GM19239 (cell line): ENCODE data around the gene VDAC2.

Experiments
- DNase-seq: peaks from one replicate; pipeline ENCODE4 v3.0.0; 2011; ENCODE audit warnings: low spot score; ENCODE audit not compliant: insufficient read length
- FAIRE-seq: peaks from 2 replicates; lab custom pipeline; 2011; peaks lifted over from hg19 to GRCh38; lab: Jason Lieb, UNC

VDAC2 gene

DNA sequence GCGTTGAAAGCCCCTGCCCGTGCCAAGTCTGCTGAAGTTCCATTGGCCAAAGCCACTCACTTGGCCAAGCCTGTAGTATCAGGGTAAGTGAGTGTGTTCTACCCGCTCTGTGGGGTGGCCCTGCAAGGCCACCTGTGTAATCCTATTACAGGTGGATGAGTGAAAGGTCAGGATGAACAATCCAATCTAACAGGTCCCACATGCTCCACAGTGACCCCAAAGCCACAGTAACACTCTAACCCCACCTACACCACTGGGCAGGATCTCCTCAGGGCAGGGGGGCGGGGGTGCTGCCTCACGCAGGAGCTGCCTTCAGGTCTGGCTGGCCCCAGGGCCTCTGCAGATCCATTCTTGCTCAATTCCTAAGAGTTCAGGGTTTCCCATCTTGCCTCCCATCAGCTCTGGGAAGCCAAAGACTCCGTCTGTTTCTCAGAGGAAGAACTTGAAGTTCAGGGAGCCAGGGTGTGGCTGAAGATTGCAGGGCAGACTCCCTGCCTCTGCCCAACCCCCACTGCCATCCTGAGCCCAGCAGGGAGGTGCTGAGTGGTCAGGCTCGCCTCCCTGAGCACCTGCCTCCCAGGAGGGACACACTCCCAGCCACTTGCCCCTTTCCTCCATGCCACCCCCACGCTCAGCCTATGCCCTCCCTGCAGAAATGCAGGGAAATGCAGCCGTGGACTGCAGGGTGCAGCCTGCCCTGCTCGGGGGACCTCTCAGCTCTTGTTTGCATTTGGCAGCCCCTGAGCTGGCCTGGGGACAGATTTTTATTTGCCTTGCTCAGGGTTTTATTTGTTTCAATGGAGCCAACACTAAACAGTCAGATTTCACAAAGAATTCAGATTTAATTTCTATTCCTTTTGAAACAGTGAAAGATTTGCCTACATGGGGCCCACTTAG is 35.0 kb downstream of the VDAC2 start:
- DNase-seq (no peak), FAIRE-seq (no peak)

DNA sequence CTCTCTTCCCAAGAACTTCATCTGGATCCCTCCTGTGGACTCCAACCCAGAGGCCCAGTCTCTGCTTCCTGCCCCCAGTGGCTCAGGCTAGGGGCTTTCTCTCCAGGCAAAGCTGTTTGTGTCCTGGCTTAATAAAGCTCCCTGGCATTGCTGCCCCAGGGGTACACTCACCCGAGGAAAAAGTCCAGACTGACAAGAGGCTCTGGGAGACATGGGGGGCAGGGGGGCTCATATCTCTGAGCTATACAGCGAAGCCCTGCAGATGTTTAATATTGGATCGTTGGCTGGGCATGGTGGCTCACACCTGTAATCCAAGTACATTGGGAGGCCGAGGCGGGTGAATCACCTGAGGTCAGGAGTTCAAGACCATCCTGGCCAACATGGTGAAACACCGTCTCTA is 35.9 kb downstream of the VDAC2 start:
- no peak for FAIRE-seq
- no peak for DNase-seq

DNA sequence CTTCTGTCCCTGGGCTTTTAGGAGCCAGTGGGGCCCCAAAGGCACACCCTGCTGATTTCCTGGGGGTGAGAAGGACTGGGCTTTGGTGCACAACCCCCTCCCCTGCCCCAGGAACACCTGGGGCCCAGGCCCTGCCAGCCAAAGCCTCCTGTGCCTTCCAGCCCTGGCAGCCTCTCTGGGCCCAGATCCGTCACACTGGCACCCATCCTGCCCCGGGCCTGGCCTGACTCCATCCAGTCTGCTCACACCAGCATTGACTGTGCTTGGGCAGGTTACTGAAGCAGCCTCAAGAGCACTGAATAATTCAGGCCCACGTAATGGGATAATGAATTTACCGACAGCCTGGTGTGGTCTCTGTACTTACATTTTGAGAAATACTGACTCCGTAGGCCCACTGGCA is 37.2 kb downstream of the VDAC2 start:
- FAIRE-seq, result no peak
- no peak for DNase-seq

DNA sequence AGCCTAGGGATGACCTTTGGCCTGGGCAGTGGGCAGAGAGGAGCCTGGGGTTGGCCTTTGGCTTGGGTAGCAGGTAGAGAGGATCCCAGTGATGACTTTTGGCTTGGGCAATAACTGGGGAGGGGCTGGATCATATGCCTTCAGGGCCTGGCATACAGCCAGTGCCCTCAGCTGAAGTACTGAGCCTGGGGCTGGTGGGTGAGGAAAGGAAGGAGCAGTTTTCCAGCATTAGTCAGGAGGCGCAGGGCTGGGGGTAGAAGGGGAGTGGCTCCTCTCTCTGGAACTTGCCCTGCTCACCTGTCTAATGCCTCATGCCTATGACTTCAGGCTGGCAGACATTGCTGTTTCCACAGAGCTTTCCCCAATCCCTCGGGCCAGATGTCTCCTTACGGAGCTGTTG is 40.3 kb downstream of the VDAC2 start:
- FAIRE-seq, result no peak
- no peak for DNase-seq

DNA sequence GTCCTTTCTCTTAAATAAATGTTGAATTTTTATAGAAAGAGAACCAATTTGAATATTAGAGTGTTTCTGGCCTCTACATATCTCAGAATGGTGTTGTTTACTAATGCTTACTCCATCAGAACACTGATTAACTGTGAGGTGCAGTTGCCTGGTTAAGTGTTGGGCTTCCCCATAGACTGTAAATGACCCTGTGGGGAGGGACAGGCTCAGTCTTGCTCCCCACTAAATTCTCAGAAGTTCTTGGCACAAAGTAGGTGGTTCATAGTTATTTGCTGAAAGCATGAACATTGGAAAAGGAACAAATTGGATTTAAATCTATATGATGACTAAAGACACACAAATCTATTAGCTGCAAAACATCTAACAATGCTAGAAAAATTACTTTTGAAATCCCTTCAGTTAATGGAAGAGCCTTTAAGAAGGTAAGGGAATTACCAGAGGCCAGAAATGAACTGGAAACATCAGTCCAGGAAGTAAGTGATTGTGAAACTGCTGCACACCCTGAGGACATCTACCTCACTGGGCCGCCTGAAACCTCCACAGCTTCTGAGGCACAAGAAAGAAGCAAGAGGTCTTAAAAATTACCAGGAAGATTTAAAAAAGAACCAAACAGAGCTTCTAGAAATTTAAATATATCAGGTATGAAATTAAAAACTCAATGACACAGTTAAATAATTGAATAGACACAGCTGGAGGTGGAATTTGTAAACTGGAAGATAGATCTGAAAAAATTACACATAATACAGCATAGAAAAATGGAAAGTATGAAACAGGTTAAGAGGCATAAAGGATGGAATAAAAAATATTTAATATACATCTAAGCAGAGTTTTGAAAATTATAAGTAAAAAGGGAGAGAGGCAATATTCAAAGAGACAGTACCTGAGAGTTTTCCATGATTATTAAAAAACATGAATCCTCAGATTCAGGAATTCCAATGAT is 43.0 kb downstream of the VDAC2 start:
- FAIRE-seq (no peak), DNase-seq (no peak)

DNA sequence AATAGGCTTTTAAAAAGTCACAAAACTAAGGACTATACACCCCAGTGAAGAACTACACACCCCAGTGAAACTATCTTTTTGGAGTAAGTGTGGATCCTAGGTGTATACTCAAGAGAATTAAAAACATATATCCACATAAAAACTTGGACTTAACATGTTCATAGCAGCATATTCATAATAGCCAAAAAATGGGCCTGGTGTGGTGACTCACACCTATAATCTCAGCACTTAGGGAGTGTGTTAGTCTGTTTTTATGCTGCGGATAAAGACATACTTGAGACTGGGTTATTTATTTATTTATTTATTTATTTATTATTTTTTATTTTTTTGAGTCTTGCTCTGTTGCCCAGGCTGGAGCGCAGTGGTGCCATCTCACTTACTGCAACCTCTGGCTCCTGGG is 44.1 kb downstream of the VDAC2 start:
- DNase-seq (no peak), FAIRE-seq (no peak)

DNA sequence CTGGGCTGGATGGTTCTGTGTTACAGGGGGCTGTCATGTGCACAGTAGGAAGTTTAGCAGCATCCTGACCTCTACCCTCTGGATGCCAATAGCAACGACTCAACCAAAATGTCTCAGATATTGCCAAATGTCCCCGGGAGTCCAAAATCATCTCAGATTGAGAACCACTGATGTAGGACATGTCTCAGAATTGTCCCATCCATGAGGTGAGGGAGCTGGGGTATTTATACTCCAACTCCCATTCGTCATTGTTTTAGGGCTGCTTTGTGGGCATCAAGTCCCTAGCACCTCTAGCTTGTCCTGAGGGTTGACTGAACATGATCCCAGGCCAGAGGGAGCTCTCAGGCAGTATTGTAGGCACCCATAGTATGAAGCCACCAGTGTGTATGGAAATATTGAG is 50.4 kb downstream of the VDAC2 start:
- DNase-seq (no peak), FAIRE-seq (no peak)

DNA sequence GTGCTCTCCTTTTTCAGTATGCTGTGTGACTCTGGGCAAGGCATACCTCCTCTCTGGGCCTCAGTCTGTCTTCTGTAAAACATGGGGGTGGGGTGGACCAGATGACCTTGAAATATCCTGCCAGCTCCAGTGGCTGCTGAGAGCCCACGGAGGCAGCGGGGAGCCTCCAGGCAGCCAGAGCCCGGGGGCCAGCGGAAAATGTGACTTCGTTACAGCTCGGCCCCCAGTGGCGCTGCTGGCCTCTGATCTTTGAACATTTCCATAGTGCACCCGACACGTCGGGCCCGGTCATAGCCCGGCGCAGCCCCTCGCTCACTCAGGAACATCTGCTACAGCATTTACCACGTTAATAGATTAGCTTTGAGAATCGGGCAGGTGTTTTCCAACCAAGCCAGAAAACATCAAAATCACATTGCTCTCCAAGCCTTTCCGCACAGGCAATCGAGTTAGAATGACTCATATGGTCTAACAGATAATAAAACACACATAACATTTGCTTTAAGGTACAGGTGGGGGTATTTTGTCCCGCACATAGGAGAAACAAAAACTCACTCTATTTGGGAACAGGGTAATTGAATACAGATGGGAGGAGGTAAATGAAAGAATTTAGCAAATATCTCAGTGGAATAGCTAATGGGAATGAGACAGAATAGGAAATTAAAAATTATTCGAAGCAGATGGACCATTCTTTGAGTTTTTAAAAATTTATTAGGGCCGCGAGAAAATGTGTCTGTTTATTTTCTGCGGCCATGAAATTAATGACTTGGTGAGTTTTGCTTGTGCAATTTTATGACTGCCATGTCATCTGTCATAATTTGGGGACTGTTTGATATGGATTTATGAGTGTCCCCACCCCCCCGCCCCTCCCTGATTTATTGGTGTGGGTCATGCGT is 51.5 kb downstream of the VDAC2 start:
- DNase-seq, result no peak
- FAIRE-seq, result no peak

DNA sequence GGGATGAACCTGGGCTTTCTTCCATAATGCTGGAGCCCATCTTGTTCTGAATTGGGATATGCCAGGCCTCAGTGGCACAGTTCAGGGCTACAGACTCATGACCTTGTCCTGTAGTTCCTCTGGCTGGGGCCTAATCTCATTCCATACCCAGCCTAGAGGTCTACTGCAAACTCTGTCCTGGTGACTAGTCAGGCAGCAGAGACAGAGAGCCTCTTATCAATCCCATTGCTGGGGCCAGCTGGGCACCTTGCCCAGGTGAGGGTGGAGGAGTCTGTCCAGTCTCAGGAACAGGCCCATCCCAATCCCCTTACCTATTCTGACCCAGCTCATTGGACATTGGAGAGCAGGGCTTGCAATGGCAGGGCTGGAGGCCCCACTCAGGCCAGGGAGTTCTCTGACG is 53.2 kb downstream of the VDAC2 start:
- no peak for DNase-seq
- FAIRE-seq, result no peak

DNA sequence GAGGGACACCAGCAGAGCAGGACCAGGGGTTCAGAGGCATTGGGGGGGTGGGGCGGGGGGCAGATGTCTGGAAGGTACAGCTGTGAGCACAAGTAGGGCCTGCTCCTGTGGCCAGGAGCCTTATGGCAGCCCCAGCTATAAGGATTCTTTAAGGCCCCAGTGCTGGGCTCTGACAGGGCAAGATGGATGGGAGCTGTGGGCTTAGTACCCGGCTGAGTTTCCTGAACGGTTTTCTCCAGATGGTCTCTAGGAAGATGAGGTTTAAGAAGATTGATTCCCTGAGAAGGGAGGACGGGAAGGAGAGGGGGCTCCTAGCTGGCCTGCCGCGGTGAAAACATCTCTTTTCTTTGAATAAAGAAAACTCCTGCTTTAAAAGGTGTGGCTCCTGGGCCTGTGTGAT is 55.3 kb downstream of the VDAC2 start:
- no peak for FAIRE-seq
- DNase-seq, result no peak

DNA sequence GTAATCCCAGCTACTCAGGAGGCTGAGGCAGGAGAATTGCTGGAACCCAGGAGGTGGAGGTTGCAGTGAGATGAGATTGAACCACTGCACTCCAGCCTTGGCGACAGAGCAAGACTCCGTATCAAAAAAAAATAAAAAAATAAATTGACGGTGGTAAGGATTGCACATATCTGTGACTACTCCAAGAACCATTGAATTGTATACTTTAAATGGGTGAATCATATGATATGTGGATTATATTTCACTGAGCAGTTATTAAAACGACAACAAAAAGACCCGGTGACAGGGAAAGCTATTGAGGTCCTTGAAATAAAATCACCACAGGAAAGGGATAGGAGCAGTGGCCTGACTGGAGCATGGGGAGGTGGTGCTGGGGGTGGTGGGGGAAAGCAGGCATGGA is 56.3 kb downstream of the VDAC2 start:
- FAIRE-seq (no peak), DNase-seq (no peak)

DNA sequence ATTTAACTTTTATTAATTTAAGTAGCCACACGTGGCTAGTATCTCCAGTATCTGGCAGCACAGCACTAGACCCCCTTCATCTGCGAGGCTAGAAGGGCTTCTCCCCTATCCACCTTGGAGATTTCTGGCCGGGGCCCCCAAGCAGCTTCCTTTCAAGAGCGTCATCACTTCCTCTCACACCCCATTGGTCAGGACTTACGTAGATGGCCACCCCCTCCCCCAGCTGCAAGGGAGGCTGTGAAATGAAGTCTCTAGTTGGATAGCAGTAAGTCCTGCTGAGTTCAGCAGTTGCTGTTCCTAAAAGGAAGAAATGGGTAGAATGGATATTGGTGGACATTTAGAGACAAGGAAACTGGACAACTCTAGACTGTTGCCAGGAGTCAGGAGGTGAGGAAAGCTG is 59.0 kb downstream of the VDAC2 start:
- FAIRE-seq (no peak), DNase-seq (no peak)

DNA sequence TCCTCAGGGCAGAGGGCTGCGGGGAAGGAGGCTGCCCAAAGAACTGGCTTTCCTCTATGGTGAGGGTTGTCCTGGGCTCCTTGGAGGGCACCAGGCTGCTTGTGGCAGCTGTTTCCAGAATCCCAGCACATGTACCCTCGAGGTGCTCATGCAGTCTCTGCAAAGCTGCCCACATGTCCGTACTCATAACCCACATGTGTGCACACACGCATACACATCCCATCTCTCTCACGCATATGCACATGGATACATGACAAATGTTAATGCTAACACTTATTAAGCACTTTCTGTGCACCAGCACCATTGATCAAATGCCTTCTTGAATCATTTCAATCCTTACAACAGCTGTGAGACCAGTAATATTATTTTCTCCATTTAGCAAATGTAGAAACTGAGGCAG is 61.5 kb downstream of the VDAC2 start:
- DNase-seq (no peak), FAIRE-seq (no peak)

DNA sequence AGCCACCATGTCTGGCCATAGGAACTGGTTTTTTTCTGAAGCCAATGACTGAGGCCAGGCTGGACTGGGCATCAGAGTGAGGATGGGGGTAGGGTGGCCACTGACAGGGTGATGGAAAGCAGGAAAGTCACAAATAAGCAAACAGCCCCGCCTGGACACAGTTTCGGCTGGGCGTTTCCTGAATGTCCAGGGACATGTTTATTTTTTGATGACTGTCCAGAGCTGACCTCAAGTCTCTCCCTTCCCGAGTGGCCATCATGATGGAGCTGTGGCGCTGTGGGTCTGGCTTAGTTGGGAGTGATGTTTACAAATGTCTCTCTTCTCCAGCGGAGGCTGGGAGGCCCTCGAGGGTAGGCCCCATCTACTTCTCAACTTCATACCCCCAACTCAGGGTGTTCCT is 62.3 kb downstream of the VDAC2 start:
- FAIRE-seq, result no peak
- DNase-seq, result no peak

DNA sequence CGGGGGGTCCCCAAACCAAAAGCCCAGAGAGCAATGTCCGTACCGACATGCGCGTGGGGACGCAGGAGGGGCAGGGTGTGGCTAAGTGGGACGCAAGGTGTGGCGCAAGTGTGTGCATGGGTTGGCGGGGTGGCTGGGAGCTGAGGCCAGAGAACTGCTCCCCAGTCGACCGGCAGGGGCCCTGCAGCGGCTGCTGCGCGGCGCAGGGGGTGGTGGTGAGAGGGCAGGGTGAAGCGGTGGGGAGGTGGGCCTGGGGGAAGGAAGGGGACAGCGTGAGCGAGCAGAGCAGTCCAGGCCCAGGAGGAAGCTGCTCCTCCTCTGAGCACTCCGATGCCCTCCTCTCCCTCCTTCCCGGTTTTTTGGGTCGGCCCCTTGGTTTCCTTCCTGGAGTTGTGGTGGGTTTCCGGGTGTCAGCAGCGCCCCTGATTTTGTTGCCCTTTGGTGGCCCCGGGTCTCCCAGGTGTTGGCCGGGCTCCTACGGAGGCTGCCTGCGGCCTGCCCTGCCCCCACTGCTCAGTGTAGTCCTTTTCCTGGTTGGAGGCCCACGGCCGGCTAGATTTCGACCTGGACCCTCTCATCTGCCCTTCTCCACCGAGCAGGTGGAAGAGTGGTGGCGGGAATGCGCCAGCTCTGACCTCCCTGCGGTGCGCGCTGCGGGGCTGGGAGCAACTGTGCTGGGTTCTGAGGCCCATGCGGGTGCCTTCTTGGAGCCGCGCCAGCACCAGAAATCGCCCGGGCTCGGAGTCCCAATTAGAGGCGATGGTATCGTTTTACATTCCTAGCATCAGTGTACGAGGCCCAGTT is 65.7 kb downstream of the VDAC2 start:
- no peak for DNase-seq
- FAIRE-seq, result no peak

DNA sequence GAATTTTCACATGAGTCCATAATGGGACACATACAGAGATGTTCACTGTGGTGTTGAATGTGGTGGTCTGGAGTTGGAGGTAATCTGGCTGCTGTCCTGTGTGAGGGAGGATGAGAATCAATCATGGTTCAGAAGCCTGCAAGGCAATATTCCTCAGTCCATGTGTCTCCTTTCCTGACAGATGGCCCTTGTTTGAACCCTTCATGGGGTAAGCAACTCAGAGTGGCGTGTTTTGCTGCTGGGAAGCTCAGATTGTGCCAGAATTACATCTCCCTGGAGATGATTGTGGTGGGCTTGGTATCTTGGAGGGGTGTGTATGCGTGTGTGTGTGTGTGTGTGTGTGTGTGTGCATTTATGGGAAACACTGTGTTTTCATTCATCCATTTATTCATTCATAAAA is 69.6 kb downstream of the VDAC2 start:
- no peak for FAIRE-seq
- DNase-seq, result no peak
